CD4-positive, alpha-beta T cell treated with Interleukin-17A for 1 hour (primary cell): ENCODE measurements around the gene MTFP1.
"Not testable (repeated sequence)": the region's sequence is repeated elsewhere in the genome, so short reads cannot be mapped to it uniquely, and the experiment has no call there.

ENCODE experiments used
- DNase-seq: peaks from one replicate; pipeline ENCODE4 v3.0.0-alpha.2; 2020

MTFP1 gene

DNA sequence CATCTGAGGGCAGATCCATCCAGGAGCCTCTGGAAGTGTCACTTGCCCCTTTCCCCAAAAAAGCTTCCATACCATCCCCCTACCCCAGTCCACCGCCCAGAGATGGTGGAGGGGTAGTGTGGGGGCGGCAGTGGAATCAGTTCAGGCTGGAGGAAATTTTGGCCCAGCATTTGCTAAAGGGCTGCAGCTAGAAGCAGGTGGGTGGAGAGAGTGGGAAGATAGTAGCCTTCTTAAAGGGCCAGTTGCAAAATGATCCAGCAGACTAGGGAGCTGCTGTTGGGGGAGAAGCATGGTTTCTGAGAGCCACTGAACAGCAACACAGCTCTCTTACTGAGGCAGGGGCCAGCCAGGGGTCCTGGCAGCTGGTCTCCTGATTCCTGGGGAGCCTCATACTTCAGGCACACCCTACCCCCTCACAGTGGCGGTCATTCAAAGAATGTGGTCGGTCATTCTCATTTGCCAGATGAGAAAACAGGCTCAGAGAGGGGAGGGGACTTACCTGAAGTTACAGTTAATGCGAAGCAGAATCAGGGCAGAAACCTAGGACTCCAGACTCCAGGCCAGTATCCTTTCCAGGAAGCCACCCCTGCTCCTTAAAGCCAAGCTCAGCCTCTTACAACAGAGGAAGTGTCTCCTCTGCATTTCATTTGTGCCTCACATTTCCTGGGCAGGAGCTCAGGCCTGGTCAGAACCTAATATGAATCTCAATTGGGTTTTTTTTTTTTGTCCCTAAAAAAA, 23.4 kb upstream of the MTFP1 start:
- DNase-seq = no peak

DNA sequence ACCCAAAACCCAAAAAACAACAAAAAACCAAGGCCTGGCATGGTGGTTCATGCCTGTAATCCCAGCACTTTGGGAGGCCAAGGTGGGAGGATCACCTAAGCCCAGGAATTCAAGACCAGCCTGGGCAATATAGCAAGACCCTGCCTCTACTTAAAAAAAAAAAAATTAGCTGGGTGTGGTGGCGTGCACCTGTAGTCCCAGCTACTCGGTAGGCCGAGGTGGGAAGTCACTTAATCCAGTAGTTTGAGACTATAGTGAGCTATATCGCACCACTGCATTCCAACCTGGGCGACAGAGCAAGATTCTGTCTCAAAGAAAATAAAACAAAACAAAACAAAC, 22.8 kb upstream of the MTFP1 start:
- DNase-seq = not testable (repeated sequence)

- no peak for DNase-seq
These were observed 21.3 kb upstream of the MTFP1 start for GRCh38 chr22:30404307-30404706.

- DNase-seq = no peak
These were observed 19.8 kb upstream of the MTFP1 start for GRCh38 chr22:30405731-30406130.

- DNase-seq = no peak
These were observed 19.2 kb upstream of the MTFP1 start for GRCh38 chr22:30406400-30406799.

DNA sequence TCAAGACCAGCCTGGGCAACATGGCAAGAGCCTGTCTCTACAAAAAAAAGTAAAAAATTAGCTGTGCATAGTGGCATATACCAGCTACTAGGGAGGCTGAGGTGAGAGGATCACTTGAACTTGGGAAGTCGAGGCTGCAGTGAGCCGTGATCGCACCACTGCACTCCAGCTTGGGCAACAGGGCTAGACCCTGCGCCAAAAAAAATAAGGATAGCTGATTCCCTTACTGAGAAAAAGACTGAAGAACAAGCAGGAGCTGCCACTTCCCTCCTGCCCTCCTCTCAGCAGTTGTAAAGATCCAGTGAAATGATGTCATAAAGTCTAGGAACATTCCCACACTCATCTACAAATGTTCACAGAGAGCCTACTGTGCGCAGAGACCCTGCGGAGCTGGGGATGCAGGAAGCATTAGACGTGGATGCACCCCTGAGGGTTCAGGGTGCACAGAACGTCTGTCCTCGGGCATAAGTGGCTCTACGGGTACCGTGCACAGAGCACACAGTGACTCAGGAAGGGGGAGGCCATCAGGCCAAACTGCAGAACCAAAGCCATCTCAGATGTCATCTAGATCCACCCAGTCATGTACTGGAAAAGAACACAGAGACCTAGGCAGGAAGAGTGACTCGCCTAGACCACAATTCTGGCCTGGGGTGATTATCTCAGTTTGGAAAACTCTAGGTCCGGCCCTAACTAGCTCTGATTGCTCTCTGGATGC, 17.0 kb upstream of the MTFP1 start:
- DNase-seq = no peak

GRCh38 chr22:30411780-30412179, 13.8 kb upstream of the MTFP1 start:
- no peak for DNase-seq

- no peak for DNase-seq
These were observed 12.6 kb upstream of the MTFP1 start for GRCh38 chr22:30413001-30413400.

DNA sequence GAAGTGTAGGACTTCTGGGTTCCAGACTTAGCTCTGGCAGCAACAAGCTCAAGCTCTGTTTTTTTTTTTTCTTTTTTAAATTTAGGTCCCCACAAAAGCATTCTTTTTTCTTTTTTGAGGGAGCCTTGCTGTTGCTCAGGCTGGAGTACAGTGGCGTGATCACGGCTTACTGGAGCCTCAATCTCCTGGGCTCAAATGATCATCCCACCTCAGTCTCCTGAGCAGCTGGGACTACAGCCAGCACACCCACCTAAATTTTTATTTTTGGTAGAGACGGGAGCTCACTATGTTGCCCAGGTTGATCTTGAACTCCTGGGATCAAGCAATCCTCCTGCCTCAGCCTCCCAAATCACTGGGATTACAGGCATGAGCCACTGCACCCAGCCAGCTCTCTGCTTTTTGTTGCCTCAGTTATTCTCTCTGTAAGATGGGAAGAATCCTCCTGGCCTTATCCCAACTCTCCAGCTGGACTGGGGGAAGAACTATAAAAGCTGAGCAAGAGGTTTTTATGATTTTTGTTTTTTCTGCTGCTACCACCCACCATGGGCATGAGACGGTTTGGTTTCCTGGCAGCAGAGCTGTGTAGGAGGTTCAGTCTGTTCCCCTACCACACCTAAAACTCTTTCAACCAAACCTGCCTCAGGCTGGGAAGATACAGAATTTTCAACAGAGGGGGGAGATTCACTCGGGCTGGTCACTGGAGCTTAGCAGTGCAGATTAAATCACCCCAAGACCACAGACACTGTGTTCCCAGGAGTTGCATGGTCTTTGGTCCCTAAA, 11.6 kb upstream of the MTFP1 start:
- no peak for DNase-seq

- DNase-seq = no peak
These were observed 11.0 kb upstream of the MTFP1 start for GRCh38 chr22:30414525-30415047.

- DNase-seq = no peak
These were observed 9.2 kb upstream of the MTFP1 start for GRCh38 chr22:30416403-30416802.

DNA sequence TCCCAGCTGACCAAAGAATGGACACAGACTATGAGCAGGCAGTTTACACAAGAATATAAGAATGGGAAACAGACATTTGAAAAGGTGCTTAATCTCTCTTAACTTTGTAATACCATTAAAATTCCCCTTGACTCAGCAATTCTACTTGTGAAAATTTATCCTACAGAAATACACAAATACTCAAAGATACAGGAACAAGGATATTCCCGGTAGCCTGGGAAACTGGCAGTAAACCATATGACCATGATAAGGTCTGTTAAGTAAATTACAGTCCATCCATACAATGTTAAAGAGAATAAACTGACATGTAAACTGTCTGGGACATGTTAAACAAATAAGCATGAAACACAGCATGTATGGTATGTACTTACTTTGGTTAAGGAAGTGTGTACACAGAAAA, 8.7 kb upstream of the MTFP1 start:
- no peak for DNase-seq

- no peak for DNase-seq
These were observed 5.0 kb upstream of the MTFP1 start for GRCh38 chr22:30420347-30421125.

DNA sequence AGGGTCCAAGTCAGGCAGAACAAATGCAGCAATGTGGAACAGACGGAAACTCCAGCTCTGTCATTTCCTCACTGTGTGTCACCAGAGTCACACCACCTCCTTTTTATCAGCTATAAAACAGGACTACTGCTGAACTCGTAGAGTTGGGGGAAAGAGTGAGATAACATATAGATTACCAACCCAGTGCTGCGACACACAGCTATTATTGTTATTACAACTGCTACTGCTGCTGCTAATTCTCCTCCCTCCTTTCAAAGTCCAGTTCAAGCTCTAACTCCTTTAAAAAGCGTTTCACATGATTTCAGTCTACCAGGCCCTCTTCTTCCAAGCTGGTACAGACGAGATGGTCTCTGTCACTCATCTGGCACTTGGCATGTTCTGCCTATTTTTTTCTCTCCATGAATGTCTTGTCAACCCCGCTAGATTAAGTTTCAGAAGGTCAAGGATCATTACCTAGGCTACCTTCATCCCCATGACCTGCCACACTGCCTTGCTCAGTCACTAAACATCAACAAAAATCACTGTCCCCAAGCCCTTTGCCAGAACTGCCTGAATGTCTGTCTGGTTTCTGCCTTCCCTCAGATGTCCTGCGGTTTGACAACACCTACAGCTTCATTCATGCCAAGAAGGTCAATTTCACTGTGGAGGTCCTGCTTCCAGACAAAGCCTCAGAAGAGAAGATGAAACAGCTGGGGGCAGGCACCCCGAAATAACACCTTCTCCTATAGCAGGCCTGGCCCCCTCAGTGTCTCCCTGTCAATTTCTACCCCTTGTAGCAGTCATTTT, 3.7 kb upstream of the MTFP1 start:
- DNase-seq = no peak

- DNase-seq = peak; percentile 15
These were observed 2.9 kb upstream of the MTFP1 start for GRCh38 chr22:30422481-30423300.

DNA sequence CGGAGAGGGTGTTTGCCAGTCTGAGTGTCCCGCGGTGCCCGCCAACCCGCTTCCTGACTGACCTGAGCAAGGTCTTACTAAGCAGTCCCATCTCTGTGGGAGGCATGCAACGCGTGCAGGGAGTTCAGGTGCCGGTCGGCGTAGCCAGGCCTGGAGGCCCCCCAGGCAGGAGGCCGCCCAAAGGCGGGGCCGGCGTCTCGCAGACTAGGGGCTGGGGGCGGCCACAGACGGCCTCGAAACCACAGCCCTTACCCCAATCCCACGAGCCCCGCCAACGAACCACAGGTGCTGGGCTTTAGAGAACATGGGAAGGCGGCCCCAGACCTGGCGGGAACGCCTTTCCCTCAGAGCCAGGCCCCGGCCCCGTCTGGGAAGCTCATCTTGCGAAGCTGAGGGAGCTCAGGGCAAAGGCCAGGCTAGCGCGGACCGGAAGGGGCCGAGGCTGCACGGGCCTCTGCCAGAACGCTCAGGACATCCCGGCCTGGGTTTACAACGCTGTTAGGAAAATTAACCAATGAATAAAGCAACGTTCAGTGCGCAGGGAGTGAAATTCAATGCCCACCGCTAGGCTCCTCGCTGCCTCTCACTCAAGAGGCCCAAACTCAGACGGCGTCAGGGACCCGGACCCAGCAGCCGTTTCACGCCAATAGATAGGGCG, 2.1 kb upstream of the MTFP1 start:
- no peak for DNase-seq

DNA sequence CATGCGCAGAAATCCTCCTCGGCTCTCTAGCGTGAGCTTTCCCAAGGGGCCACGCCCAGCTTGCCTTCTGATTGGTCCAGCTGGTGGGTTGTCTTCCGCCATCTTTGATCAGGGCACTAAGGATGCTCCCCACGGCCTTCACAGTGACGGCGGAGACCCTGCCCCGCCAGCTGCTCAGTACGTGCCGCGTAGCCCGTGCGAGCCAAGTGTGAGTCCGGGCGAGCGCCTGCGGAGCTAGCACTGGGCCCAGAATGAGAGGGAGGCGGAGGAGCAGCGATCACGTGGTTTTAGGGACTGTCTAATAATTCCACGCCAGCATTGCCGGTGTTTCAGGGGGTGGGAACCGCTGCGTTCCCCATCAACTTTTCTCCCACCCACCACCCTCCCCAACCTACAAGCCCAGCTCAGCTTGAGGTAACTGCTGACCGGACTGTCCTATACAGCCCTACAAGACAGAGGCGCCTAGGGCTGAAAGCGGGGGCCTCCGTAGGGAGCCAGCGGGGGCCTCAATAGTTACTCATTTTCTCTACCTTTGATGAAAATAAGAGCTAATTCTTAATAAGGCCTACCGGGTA, 1.5 kb upstream of the MTFP1 start:
- DNase-seq = peak; percentile 100

GRCh38 chr22:30424534-30425326, 838 bp upstream of the MTFP1 start:
- no peak for DNase-seq

GRCh38 chr22:30425327-30425615, 297 bp upstream of the MTFP1 start:
- DNase-seq = no peak
